ENCODE results near the gene RHOBTB1.

DNA sequence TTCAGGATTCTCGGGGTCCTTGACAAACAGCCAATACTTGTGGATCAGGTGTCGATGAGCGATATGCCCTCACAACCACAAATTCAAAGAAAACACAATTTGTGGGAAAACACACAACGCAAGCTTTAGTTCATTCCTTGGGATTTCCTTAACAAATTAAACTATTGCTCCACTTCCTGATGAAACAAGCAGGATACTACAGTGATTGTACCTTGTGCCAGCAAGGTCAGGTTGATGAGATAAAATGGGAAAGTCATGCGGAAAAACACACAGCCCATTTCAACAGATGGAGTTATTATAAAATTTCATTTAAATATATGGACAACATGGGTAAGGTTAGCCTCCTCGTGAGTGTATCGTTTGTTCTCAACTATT, 8.8 kb upstream of the RHOBTB1 start:
- TF ChIP-seq, protein P1, sequence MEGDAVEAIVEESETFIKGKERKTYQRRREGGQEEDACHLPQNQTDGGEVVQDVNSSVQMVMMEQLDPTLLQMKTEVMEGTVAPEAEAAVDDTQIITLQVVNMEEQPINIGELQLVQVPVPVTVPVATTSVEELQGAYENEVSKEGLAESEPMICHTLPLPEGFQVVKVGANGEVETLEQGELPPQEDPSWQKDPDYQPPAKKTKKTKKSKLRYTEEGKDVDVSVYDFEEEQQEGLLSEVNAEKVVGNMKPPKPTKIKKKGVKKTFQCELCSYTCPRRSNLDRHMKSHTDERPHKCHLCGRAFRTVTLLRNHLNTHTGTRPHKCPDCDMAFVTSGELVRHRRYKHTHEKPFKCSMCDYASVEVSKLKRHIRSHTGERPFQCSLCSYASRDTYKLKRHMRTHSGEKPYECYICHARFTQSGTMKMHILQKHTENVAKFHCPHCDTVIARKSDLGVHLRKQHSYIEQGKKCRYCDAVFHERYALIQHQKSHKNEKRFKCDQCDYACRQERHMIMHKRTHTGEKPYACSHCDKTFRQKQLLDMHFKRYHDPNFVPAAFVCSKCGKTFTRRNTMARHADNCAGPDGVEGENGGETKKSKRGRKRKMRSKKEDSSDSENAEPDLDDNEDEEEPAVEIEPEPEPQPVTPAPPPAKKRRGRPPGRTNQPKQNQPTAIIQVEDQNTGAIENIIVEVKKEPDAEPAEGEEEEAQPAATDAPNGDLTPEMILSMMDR (conservative IDR thresholded peaks at IDR 0.05; ENCODE audit: low read length) = no peak
- TF ChIP-seq EZH2phosphoT487 (IDR thresholded peaks at IDR 0.05; ENCODE audit: borderline replicate concordance, low read depth, low read length) = no peak

All from OCI-LY7 (cell line).